Nucleus accumbens (tissue), 56 donors: Measurements from ENCODE around the gene STAG1.
A peak's percentile ranks its signal among the peaks of the same experiment; 100 is the strongest.
"Not testable (repeated sequence)": the region's sequence is repeated elsewhere in the genome, so short reads cannot be mapped to it uniquely, and the experiment has no call there.

Experiments
- DNase-seq, 56 donors: peaks; one replicate each; lab custom pipeline; 2025; lab: John Stamatoyannopoulos, UW

The STAG1 gene

DNA sequence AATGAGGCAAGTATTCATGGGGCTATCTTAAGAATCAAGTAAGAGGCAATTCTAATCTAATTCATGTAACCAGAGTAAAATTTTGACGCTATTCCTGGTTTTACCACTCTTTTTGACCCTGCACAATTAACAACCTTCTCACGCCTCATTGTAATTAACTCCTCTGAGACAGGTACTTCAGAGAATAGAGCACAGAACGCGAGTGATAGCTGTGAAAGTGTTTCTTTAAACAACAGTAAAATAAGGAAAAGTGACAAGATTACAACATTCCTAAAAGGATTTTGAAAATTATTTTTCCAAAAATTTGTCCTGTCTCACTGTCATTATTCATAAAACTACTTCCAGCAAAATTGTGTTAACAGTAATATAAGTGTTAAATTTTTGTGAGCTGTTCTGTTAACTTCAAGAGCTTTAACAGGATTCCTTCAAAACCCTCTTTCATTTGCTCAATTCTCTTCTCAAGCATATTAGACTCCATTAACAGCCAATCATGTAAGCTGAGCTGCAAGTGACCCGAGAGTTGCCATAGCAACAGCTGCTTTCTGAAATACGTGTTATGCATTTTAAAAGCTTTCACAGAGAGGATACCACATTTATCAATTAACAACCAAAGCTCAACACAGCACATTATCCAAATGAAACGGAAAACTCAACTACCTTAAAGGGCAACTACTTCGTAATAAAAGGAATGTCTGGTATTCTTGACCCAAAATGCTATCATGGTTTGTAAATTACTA is 93.1 kb downstream of the STAG1 start:
- DNase-seq, result peak in 48 of 56 donors; percentile 1 to 90 (median 43)

DNA sequence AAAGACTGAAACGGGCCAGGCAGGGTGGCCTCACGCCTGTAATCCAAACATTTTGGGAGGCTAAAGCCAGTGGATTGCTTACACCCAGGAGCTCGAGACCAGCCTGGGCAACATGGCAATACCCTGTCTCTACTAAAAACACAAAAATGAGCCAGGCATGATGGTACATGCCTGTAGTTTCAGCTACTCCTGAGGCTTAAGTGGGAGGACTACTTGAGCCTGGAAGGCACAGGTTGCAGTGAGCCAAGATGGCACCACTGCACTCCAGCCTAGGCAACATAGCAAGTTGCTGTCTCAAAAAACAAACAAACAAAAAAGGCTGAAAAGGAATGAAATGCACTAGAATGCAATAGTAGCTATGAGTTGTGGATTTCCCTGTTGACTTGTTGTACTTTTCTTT is 94.7 kb downstream of the STAG1 start:
- no peak for DNase-seq

DNA sequence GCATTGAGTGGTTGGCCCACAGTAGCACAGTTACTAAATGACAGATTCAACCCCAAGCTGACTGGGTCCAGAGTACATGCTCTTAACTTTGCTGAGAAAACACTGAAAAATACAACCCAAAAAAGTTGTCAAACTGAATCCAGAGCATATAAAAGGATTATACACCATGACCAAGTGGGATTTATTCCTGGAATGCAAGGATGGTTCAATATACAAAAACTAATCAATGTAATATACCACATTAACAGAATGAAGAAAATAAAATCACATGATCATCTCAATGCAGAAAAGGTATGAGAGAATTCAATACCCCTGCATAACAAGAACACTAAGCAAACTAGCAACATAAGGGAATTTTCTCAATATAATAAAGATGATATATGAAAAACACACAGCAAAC is 98.5 kb downstream of the STAG1 start:
- no peak for DNase-seq

DNA sequence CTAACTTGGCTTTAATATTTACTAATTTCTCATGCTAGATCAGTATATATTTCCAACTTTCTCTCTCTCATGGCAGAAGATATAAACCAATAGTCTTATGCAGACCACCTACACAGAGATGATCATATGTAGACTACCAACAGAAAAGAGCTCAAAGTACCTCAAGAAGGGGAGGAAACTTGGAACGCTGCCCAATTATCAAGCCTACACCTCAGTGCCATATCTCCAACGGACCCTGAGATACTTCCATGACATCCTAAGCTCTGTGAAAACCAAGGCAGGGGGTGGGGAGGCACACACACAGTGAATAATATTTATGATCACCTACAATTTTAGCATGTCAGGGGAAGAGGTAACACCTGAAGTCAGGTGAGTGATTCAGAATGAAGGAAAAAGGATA is 100.6 kb downstream of the STAG1 start:
- no peak for DNase-seq

DNA sequence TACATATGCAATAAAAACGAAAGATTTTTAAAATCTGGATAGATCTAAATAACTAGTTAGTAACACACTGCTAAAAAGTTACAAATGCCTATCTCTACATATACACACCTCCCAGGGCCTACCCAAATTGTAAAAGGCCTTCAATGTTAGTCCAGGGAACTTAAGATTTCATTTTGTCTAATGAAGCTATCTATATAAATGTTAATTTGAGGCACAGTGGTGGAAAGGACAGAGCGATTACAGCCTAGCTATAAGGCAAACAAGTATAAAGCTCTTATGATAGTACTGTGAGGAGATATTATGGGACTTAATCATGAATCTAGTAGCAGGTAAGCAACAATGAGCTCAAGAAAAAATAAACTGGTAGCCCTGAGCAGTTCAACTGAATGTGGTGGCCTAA is 101.7 kb downstream of the STAG1 start:
- no peak for DNase-seq

DNA sequence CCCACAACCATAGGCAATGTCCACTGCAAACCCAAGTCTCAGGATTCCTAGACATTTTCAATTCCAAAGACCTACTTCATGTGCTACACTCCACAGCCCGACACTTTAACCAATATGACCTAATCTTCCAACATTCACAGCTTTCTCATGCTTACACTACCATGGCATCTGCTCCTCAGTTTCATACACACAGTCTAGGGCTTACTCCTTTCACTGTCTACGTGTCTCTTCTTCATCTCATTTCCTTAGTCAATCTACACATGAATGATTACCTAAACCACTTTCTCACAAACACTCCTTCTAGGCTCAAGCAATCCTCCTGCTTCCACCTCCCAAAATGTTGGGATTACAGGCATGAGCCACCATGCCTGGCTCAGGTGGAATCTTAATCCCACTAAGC is 106.3 kb downstream of the STAG1 start:
- no peak for DNase-seq

- DNase-seq, result no peak
Measured at GRCh38 chr3:136644212-136644611, 108.0 kb downstream of the STAG1 start.

GRCh38 chr3:136643380-136643779 is 108.8 kb downstream of the STAG1 start:
- not testable (repeated sequence) for DNase-seq

DNA sequence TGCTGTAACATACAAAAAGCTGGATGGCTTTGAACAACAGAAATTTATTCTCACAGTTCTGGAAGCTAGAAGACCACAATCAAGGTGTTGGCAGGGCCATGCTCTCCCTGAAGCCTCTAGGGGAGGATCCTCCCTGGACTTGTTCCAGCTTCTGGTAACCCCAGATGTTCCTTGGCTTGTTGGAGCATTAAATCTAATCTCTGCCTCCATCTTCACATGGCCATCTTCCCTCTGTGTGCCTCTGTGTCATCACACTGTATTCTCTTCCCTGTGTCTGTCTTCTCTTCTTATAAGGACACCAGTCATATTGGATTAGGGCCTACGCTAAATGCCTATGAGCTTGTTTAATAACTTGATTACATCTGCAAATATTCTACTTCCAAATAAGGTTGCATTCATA is 109.5 kb downstream of the STAG1 start:
- no peak for DNase-seq

- DNase-seq, result no peak
Measured at GRCh38 chr3:136639069-136639468, 113.1 kb downstream of the STAG1 start.

DNA sequence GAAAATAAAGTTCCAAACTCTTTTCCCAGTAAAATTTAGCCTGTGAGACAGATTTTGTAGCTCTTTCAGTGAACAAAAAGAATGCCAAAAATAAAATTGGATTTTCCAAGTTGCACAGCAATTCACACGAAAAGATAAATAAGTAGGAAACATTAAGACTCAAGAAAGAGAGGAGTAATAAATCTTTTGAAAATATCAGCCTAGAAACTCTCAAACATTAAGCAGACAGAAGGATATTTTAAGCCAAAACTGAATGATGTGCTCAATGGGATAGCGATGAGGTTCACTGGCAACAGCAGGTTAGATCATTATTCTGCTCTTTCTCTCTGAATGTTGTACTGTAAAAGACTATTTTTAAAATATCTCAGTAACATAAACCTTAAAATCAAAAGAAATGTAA is 115.0 kb downstream of the STAG1 start:
- DNase-seq, result no peak

- no peak for DNase-seq
Measured at GRCh38 chr3:136634821-136635220, 117.4 kb downstream of the STAG1 start.

DNA sequence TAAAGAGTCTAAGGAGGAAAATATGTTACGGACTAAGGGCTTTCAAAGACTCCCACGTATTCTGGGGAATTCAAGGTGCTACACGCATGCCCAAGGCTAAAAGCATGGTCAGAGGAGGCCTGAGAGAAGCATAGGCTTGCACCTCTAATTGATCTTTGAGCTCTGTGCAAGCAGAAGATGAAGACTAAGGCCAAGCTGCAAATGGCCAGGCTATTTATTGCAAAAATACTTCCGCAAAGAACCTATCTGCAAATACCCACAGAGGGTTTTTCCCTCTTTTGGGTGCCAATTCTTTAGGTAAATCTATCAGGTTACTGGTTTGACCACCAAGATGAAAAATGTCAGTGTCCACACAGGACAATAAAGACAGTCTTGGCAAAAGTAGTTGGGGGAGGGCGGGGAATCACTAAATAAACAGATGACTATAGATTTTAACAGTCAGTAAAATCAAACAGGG is 119.5 kb downstream of the STAG1 start:
- no peak for DNase-seq

DNA sequence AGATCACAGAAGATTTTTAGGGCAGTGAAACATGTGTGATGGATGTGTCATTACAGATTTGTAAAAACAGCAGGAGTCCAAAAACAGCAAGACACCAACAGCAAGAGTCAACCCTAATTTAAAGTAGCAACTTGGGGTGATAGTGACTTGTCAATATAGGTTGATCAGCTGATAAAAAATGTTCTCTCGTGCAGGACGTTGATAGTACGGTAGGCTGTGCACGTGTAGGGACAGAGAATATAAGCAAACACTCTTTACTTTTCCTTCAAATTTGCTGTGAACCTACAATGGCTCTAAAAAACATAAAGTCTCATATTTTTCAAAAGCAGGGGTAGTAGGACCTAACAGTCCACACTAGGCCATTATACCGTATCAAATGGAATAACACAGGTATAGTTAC is 120.8 kb downstream of the STAG1 start:
- no peak for DNase-seq

GRCh38 chr3:136630915-136631314 is 121.3 kb downstream of the STAG1 start:
- DNase-seq, result no peak

DNA sequence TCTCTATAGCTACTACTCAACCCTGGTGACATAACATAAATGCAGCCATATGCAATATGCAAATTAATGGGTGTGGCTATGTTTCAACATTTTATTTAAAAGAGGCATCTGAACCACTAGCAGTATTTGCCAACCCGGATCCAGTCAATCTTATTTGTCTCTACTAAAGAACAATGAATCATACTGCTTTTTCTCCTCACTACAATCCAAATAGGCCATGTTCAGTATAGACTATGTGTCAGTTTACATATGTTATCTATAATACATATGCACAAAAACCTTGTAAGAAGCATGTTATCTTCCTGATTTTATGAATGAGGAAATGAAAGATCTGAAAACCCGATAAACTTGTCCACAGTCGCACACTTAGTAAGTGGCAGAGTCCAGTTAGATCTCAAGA is 125.7 kb downstream of the STAG1 start:
- DNase-seq, result no peak

DNA sequence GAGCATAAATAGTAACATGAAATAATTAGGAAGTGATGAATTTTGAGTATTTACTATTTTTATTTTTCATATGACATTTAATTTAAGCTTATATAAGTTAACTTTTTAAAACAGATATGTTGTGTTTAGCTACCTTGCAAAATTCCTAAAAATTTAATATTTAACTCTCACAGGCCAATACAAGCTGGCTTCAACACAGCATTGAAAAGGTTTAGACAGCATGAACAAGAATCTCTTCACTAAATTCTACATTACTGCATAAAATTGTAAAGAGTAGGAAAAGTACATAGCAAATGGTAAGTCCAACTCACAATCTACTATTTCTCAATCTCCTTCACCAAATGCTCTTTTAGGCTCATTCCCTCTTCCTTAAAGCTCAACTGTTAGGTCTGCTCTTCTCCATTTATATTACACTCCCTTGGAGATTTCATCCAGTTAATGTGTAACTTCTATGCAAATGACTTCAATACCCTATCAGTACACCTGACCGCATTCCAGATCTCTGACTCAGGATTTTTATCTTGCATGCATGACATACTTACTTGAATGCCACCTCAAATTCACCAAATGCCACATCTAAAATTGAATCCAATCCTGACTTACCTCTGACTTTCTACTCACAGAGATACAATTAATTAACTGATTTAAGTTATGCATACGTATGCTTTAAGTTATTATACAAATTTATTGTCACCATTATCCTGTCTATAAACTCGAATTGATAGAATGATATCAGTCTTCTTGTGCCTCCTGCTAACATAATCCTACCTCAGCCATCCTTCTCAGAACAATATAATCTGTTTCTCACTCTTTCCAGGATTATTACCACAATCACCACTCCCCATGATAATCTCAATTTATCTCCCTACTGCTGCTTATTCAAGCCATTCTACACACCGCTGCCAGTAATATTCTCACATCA is 127.0 kb downstream of the STAG1 start:
- no peak for DNase-seq

- no peak for DNase-seq
Measured at GRCh38 chr3:136624371-136624770, 127.8 kb downstream of the STAG1 start.

DNA sequence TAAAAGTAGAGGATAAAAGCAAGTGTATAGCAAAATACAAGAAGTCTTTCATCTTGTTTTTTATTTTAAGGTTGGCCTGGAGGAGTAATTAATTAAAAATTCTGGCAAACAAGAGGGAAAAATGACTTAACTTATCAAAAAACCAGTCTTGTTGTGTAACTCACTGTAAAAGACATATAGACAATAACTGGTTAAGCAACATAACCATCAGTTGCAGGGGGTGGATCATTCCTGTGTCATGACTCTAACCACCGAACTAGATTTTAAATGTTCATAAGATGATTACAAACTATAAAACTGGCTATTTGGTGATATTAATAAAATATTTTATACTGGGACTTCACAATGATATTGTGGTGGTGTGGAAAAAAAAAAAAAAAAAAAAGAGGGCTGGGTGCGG is 130.6 kb downstream of the STAG1 start:
- no peak for DNase-seq

GRCh38 chr3:136620436-136620835 is 131.7 kb downstream of the STAG1 start:
- no peak for DNase-seq

DNA sequence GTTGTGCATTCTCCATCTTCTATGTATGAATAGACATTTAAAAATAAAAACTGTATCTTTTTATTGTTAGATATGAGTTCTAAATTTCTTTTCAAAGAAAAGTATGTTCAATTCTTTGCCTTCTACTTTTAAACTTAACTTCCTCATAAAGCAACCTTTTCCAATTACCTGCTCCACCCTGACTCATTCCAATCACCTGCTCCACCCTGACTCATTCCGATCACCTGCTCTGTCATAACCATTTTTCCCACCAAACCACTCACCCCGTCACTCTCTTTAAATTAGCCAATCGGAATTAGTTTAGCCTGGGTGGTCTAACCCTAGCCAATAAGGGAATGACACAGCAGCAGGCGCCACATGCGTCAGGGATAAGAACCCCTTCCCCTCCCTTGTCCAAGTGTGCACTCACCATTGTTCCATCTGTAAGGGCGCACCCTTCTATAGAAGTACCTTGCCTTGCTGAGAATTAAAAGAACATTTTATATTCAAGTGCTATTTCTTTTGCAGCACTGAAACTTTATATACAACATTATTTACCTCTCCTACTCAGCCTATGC is 134.1 kb downstream of the STAG1 start:
- not testable (repeated sequence) for DNase-seq
